GM21717 (cell line): ENCODE measurements around the gene STAMBPL1.
A peak's percentile ranks its signal among the peaks of the same experiment; 100 is the strongest.

Source experiments
- ATAC-seq: cut with Tn5 transposase; IDR thresholded peaks from one replicate; pipeline ENCODE4 v1.9.1; 2021; ENCODE audit warnings: mild to moderate bottlenecking, moderate library complexity; ENCODE audit not compliant: unreplicated experiment

The STAMBPL1 gene

DNA sequence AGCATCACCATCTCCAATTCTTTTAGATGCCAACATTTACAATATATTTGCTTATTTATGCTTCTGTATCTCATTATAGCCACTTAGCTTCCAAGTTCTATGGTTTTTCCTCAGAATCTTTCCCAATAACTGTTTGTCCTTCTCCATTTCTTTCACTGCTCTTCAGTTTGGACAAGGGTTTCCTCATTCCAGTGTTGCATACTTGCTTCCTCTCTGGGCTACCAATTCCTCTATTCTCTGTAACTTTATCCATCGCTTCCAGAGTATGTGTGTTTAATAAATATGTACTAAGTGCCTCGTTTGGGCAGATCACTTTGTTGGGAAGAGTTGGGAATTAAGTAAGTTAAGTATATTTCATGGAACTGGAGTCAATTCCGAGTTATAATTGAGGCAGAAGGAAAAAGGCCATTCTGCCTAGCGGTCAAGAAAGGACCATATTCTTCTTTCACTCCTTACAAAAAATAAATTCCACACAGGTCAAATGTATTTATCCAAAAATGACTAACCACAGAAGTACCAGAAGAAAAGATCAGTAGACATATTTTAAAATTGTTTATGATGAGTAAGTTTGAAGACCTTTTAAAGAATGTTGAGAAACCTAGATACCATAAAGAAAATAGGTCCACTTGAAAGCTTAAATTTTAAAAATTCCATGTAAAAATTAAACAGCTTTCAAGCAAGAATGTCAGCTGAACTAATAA is 10.8 kb downstream of the STAMBPL1 start:
- no peak for ATAC-seq

GRCh38 chr10:88892222-88892967 is 12.3 kb downstream of the STAMBPL1 start:
- no peak for ATAC-seq

- no peak for ATAC-seq
These were observed 13.6 kb downstream of the STAMBPL1 start for GRCh38 chr10:88893611-88894010.

GRCh38 chr10:88895250-88895649 is 15.2 kb downstream of the STAMBPL1 start:
- ATAC-seq = no peak

- no peak for ATAC-seq
These were observed 16.4 kb downstream of the STAMBPL1 start for GRCh38 chr10:88896372-88896993.

DNA sequence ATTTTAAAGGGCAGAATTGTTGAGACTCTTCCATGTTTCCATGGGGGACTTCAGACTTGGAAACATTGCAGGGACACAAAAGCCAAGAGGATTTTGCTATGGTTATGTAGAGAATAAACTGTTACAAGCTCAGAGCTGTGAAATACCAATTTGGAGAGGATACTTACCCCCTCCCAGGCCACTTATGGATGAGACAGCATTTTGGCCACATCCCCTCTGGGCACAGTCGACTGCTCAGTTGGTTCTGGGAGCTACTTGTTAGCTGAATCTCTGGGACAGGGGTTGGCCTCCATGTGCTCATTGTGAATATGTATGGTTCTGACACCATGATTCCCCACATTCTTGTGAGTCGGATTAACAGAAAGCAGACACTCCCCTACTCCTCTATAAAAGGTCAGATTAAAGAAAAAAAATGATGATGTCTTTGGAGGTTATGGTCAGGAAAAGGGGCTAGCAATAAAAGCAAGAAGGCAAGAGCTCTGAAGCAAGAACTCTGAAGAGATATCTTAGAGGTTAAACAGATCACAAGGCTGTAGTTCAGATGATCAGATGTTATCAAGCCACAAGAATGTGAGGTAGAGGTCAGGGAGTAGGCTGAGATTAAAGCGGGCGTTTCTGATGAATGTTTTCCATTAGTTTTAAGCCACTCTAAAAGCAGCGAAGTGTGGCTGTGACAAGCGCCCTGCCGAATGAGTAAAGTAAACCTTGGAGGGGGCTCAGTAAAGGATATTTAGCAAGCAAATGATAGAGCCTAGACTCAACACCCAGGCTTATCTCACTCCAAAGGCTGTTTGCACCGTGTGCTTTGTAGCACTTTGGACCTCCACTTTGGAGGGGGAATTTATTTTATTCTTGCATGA is 17.2 kb downstream of the STAMBPL1 start:
- ATAC-seq = no peak

DNA sequence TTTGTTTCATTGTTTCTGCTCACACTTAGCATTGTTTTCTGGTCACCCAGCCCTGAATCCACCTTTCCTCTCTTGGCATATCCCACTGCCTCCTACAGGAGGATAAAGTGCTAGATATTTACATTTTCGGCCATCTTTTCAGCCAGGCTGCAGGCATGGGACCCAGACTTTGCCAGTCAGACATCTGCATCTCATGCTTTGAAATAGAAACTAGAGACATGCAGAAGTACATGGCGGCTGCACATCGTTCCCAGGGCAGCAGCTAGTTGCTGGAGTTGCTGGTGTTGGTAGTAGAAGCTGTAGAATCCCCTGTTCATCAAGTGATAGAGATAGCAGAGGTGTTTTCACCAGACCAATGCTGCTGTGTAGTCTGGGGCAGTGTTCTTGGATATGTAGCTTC is 18.7 kb downstream of the STAMBPL1 start:
- no peak for ATAC-seq

DNA sequence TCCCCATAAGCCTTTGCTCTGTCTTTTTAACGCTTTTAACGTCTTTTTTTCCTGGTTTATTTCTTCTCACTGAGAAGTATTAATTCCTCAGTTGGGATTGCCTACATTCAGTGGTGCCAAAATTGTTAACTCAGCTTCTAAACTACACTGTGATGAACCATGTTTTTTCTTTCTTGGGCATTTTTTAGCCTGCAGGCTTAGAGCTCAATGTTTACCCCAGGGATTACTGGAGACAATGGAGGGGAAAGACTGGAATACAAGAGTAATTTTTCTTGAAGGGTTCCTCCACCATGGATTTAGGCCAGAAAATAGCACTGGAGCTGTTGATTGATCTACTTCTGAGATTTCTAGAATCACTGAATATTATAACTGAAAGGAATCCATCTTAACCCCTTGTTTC is 19.8 kb downstream of the STAMBPL1 start:
- no peak for ATAC-seq

DNA sequence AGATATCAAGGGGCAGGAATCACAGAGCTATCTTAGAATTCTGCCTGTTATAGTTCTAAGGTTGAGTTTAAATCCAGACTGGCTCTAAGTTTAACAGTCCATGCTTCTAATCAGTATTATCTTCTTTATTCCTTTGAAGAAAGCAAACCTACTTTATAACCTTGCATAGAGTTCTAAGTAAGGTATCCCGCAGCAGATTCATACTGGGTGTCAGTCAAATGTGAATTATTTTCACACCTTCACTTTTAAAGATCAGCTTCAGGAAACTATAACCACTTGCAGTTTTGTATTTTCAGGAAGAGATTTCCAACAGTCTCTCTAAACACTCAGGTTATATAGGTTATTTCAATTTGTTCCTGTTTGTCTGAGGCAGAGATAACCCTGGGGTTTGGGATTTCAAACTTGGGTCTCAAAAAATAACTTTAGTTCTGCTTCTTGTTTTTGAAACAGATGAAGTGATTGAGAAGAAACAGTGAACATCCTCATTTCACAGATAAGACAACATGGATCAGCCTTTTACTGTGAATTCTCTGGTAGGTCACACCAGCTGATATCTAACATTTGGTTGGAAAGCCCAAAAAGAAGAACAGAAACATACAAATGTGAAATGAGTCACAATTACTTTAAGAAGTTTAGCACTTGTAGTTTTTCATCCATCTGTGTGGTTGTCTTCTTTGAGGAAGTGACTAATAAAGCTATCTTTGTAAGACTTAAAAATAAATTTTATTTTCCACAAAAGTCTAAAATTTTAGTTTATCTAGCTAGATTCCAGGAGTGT is 21.4 kb downstream of the STAMBPL1 start:
- peak; percentile 85 for ATAC-seq

DNA sequence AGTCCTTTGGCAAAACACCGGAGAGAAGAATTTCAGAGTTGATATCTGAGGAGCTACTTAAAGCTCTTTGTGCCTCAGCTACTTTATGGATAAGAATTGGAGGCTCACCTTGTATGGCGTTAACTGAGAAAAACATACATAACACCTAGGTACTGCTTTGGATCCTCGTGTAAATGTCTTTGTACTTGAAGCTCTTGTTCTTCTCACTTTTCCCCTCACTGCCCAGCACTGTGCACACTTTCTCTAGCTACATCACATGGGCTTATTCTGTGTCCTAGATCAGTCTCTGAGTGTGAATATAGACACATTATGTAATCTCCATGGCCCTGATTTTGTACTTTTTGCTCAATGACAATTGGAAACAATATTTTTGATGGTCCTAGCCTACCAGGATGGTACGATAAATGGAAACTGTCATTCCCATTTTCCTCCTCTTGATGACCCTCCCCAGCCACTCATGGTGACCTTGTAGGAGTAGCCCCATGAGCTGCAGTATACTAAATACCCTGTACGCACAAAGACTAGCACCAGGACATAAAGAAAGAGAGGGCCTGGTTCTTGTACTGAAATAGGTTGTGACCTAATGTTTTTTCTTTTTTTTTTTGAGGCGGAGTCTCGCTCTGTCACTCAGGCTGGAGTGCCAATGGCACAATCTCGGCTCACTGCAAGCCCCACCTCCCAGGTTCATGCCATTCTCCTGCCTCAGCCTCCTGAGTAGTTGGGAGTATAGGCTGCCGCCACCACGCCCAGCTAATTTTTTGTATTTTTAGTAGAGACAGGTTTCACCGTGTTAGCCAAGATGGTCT is 22.1 kb downstream of the STAMBPL1 start:
- ATAC-seq = peak; percentile 50

DNA sequence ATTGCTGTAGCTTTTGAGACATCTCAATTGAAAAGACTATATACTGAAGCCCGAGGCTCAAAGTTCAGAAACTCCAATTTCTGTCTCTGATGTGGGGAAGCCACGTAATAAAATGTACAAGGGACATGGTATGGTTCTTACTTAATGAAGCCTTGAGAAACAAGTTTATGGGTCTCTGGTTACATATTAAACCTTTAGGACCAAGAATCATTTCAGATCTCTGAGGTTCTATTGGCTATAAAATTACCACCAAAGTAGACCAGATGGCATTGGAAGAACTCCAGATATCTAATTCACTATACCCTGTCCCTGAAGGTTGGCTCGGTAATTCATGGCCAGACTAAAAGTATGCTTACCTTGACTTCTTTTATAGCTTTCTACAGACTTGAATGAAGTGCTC is 23.7 kb downstream of the STAMBPL1 start:
- ATAC-seq = no peak

DNA sequence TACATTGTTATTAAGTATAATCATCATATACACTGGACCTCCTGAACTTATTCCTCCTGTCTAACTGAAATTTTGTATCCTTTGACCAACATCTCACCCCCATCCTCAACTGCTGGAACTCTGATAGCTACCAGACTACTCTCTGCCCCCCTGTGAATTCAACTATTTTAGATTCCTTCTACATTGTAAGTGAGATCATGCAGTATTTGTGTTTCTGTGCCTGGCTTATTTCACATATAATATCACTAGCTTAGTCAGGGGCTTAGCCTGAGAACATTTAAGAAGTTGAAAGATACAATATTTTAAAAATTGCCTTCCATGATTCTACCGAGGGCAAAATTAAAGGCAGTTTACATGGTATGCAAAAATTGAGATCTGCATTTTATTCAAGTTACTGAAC is 26.9 kb downstream of the STAMBPL1 start:
- no peak for ATAC-seq

DNA sequence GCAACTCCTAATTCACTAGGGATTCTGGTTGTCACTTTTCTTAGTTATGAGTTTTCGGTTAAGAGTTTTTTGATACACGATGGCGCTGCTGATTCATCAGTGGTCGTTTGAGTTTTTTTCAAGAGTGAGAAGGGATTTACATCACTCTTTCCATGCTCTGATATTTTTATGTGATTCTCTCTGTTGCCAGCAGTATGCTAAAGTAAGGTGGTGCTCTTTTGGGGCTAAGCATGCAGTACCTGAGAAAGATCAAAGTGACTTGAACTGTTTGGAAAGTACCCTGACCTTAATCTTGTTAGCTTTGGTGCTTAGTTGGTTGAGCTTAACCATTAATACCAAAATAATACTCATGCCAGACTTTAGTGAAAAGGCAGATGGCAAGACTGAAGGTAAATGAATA is 28.1 kb downstream of the STAMBPL1 start:
- no peak for ATAC-seq

DNA sequence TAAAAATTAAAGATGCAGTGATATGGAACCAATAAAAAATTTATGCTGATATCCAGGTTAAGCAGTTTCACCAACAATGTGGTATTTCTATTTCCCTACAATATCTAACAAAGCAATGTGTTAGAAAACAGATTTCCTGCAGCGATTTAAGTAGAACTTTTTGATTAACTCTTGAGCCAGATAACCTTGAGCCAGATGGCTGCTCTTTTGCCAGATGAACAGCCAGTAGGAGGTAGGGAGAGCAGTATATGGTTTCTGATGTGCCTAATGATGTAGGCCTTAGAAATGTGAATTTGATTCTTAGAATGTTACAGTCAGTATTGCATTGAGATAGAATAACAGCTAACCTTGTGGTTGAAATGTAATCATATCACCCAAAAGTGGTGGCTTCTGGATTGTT is 31.1 kb downstream of the STAMBPL1 start:
- no peak for ATAC-seq

DNA sequence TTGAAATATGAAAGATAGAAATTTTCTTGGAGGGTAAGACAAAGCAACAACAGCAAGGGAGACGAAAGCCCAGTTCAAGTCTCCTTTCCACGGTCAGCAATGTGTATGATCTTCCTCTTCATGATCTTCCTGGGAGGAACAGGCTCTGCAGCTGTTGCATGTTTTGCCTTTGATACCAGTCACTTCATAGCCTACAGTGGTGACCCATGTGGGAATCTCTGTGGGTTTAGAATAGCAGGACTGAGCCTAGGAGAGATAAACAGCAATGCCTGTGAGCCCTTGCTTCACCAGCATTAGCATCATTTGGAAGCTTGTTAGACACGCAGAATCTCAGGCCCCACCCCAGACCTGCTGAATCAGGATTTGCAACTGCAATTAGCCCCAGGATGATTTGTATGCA is 31.8 kb downstream of the STAMBPL1 start:
- no peak for ATAC-seq

DNA sequence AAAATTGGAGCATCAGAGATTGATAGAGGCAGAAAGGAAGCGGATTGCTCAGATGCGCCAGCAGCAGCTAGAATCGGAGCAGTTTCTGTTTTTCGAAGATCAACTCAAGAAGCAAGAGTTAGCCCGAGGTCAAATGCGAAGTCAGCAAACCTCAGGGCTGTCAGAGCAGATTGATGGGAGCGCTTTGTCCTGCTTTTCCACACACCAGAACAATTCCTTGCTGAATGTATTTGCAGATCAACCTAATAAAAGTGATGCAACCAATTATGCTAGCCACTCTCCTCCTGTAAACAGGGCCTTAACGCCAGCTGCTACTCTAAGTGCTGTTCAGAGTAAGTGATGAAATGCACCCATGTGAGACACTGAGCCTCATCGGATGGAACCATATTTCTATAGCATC is 33.1 kb downstream of the STAMBPL1 start:
- no peak for ATAC-seq

- no peak for ATAC-seq
These were observed 33.7 kb downstream of the STAMBPL1 start for GRCh38 chr10:88913788-88914187.

DNA sequence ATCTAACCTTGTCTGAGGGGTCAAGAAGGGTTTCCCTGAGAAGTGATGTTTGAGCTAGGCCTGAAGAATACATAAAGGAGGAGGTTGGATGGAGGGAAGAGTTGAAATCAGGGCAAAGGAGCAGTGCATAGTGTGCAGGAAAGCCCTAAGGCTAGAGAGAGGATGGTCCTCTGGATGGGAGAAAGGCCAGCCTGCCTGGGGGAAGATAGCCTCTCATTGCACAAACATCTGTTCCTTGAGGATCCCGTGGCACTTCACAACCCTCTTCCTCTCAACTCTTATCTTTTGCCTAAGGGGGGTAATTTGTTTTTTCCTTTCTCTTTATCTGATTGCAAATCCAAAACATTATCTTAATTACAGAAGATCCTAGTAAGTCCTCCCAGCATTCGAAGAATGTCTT is 35.7 kb downstream of the STAMBPL1 start:
- no peak for ATAC-seq

DNA sequence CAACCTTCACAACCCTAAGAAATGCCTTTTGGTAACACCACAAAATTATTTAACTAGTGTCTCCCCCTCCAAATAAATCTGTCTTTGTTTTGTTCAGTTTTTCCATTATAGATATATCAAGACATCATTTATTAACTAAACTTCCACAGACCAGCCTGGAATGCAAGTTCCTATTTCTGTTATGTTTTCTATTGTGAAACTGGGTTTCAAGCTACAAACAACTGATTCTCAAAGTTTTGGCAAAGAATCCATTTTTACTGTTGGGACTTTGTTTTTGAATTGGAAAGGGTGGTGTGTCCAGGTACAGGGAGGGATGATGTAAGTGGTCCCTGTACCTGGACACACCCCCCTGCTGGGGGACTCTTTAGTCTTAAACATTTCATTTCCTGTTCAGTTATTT is 36.2 kb downstream of the STAMBPL1 start:
- no peak for ATAC-seq

DNA sequence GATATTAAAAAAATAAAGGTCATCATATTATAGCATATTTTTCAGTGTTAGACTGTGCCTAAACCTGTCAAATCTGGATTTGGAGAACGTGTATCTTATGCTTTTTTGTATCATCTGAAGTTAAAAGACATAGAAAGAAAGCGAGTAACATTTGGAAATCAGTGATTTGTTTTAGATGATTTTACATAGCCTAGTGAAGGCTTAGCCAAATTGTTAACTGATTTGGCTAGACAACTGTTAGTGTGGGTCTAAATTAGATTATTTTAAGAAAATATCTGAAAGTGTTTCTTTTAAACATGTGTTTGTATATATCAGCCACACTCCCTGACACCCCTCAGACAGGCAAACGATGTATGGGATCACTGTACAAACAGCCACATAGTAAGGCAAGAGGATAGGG is 36.9 kb downstream of the STAMBPL1 start:
- ATAC-seq = no peak
